Measurements from ENCODE around the gene REM2. TPM values are rescaled to one million over a fixed set of nuclear protein-coding genes. Genes with fewer than 3 reads are reported as not detected.

Gene REM2
- polyA plus RNA-seq, 3 donors, result 1.8 TPM; not detected in 2

DNA sequence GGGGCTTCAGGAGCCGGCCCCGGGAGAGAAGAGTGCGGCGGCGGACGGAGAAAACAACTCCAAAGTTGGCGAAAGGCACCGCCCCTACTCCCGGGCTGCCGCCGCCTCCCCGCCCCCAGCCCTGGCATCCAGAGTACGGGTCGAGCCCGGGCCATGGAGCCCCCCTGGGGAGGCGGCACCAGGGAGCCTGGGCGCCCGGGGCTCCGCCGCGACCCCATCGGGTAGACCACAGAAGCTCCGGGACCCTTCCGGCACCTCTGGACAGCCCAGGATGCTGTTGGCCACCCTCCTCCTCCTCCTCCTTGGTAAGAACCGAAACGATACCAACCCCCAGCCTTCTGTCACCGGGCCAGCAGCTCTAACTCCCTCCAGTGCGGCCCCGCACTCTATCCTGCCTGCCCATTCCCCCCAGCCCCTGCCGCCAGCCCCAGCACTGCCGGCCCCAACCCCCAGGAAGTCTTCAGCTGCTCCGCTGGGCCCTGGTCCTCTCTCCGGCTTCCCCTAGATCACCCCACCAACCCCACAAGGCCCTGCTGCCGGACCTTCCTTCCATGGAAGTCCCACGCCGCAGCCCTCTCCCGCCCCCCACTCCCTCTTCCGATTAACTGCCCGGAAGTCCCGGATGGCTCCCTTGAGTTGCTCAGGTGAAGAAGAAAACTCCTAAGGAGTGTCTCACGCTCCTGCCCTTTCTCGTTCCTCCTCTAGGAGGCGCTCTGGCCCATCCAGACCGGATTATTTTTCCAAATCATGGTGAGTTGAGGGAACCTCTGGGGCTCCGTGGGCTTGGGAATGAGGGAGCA, 10.8 kb upstream of the REM2 start:
- Mint-ChIP-seq H3K9me3 (peaks cover 0 to 2% (median 0%) of the 10 kb centered on the region in 7 donors), H3K27me3 (ENCODE audit: low read depth in 3 of 3) (peaks cover 0 to 2% (median 0%) of the 10 kb centered on the region in 3 donors), H3K27ac (peak overlapping the region in 6 of 7 donors; percentile 50 to 97 (median 90)), H3K4me3 (peak overlapping the region; percentile 83 to 92), H3K36me3 (peaks cover 37 to 43% of the 10 kb centered on the region in 2 donors), H3K4me1 (peaks cover 23% of the 10 kb centered on the region)
- peak overlapping the region; percentile 82 for H3K4me2 ChIP-seq (replicated peaks; ENCODE audit: extremely low read depth, low read length, poor library complexity, severe bottlenecking)
- H3K9ac ChIP-seq (ENCODE audit: insufficient read depth, low read length, poor library complexity, severe bottlenecking), result peak overlapping the region; percentile 87
- H2AFZ ChIP-seq (ENCODE audit: insufficient read depth, low read depth, low read length, poor library complexity, severe bottlenecking), result peak overlapping the region; percentile 92
- H3K27me3 ChIP-seq (ENCODE audit: control insufficient read depth in 2 of 2, insufficient read depth in 2 of 2, low read length in 2 of 2), result no peaks in the 10 kb centered on the region
- DNase-seq, result peak; percentile 49 to 71 (median 68)
- H3K36me3 ChIP-seq (replicated peaks in 1 of 2; ENCODE audit: control insufficient read depth in 1 of 2, insufficient read depth in 2 of 2, low read length in 2 of 2), result peaks cover 36 to 43% of the 10 kb centered on the region in 2 donors
- under 1% methylated on average over 42 of the region's 45 CpGs for WGBS (ENCODE audit: insufficient coverage)
- H3K9me3 ChIP-seq (replicated peaks in 1 of 2; ENCODE audit: control insufficient read depth in 1 of 2, insufficient read depth in 1 of 2, low read length in 2 of 2), result no peaks in the 10 kb centered on the region
- peaks cover 44% of the 10 kb centered on the region for H4K20me1 ChIP-seq (ENCODE audit: insufficient read depth, low read length)
- intact Hi-C loops (cut with micrococcal nuclease), result loop anchor here in 1 of 2 donors (5.0 kb wide), 1 partner anchor 45 kb away; the partner anchor contains the start of gene RBM23
- H3K27ac ChIP-seq (ENCODE audit: low read depth in 1 of 2, low read length in 2 of 2), result peak overlapping the region; percentile 78 to 91
- TF ChIP-seq, protein P1, sequence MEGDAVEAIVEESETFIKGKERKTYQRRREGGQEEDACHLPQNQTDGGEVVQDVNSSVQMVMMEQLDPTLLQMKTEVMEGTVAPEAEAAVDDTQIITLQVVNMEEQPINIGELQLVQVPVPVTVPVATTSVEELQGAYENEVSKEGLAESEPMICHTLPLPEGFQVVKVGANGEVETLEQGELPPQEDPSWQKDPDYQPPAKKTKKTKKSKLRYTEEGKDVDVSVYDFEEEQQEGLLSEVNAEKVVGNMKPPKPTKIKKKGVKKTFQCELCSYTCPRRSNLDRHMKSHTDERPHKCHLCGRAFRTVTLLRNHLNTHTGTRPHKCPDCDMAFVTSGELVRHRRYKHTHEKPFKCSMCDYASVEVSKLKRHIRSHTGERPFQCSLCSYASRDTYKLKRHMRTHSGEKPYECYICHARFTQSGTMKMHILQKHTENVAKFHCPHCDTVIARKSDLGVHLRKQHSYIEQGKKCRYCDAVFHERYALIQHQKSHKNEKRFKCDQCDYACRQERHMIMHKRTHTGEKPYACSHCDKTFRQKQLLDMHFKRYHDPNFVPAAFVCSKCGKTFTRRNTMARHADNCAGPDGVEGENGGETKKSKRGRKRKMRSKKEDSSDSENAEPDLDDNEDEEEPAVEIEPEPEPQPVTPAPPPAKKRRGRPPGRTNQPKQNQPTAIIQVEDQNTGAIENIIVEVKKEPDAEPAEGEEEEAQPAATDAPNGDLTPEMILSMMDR (IDR thresholded peaks at IDR 0.05), result peak; percentile 90
- peaks cover 23% of the 10 kb centered on the region for H3K79me2 ChIP-seq (ENCODE audit: insufficient read depth, low read length)
- peaks cover 19 to 25% of the 10 kb centered on the region in 2 donors for H3K4me1 ChIP-seq (ENCODE audit: control insufficient read depth in 1 of 2, insufficient read depth in 2 of 2, low read length in 2 of 2)
- H3K4me3 ChIP-seq (replicated peaks in 1 of 3; ENCODE audit: low read depth in 2 of 3, low read length in 3 of 3), result peak overlapping the region; percentile 76 to 93 (median 90)

GRCh38 chr14:22872833-22873520, 10.0 kb upstream of the REM2 start:
- Histone ChIP-seq H4K20me1 (ENCODE audit: insufficient read depth, low read length) (peaks cover 44% of the 10 kb centered on the region), H3K36me3 (replicated peaks in 1 of 2; ENCODE audit: control insufficient read depth in 1 of 2, insufficient read depth in 2 of 2, low read length in 2 of 2) (peaks cover 43 to 50% of the 10 kb centered on the region in 2 donors), H3K4me2 (replicated peaks; ENCODE audit: extremely low read depth, low read length, poor library complexity, severe bottlenecking) (peak overlapping the region; percentile 82), H2AFZ (ENCODE audit: insufficient read depth, low read depth, low read length, poor library complexity, severe bottlenecking) (peak overlapping the region; percentile 92), H3K4me3 (replicated peaks in 1 of 3; ENCODE audit: low read depth in 2 of 3, low read length in 3 of 3) (peak overlapping the region; percentile 76 to 93 (median 90)), H3K4me1 (ENCODE audit: control insufficient read depth in 1 of 2, insufficient read depth in 2 of 2, low read length in 2 of 2) (peaks cover 19 to 25% of the 10 kb centered on the region in 2 donors), H3K9me3 (replicated peaks in 1 of 2; ENCODE audit: control insufficient read depth in 1 of 2, insufficient read depth in 1 of 2, low read length in 2 of 2) (no peaks in the 10 kb centered on the region), H3K9ac (ENCODE audit: insufficient read depth, low read length, poor library complexity, severe bottlenecking) (peak overlapping the region; percentile 87), H3K27ac (ENCODE audit: low read depth in 1 of 2, low read length in 2 of 2) (peak overlapping the region in 1 of 2 donors; percentile 91), H3K27me3 (ENCODE audit: control insufficient read depth in 2 of 2, insufficient read depth in 2 of 2, low read length in 2 of 2) (no peaks in the 10 kb centered on the region), H3K79me2 (ENCODE audit: insufficient read depth, low read length) (peaks cover 23% of the 10 kb centered on the region)
- WGBS (ENCODE audit: insufficient coverage), result 62% methylated on average over 6 of the region's 10 CpGs
- Mint-ChIP-seq H3K27me3 (ENCODE audit: low read depth in 3 of 3) (peaks cover 0 to 2% (median 0%) of the 10 kb centered on the region in 3 donors), H3K27ac (peak overlapping the region; percentile 3 to 94 (median 87)), H3K4me3 (peak overlapping the region; percentile 83 to 91), H3K4me1 (peaks cover 25% of the 10 kb centered on the region), H3K9me3 (peaks cover 0 to 2% (median 0%) of the 10 kb centered on the region in 7 donors), H3K36me3 (peaks cover 45 to 51% of the 10 kb centered on the region in 2 donors)
- no peak for DNase-seq
- intact Hi-C loops (cut with micrococcal nuclease), result loop anchor here in 1 of 2 donors (5.0 kb wide), 1 partner anchor 44 kb away; the partner anchor contains the start of gene RBM23
- TF ChIP-seq, protein P1 (IDR thresholded peaks at IDR 0.05), result peak; percentile 65
